ENCODE data around the gene GCAT. TPM values are rescaled to one million over a fixed set of nuclear protein-coding genes. Genes with fewer than 3 reads are reported as not detected.

The GCAT gene
- 12.8 and 27.6 TPM in 2 replicates for total RNA-seq

DNA sequence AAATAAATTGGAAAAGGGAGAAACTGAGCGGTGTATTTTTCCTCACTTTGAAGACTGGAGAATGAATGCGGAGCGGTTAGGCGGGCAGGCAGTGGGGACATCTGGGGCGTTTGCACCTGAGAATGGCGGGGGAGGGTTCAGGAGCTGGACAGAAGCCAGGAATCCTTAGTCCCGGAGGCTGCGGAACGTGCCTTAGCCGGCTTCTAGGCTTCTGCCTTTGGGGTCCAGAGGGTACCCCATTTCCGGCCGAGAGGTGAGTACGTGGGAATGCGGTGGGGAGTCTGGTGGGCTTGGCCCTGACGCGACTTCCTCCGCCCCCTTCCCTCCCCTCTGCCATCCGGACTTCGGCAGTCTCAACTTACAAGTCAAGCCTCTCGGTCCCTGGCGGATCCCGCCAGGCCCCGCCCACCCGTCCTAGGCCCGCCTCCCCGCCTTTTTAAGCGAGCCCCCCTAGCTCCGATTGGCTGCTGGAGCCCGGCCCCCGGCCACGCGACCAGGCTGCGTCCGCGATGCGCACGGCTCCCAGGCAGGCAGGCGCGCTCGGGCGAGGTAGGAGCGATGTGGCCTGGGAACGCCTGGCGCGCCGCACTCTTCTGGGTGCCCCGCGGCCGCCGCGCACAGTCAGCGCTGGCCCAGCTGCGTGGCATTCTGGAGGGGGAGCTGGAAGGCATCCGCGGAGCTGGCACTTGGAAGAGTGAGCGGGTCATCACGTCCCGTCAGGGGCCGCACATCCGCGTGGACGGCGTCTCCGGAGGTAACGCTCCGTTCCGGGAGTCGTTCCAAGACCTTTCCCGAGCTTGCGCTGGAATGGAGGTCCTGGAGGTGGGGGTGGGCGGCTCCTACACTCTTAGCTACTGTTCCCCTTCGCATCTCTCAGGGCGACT, at the start of gene GCAT:
Gene GCAT (plus strand): TSS at position 525 of the 884 bp plus-strand sequence. CDS start 34 bp downstream, at position 559.
- FAIRE-seq (no peak), DNase-seq (ENCODE audit: low read depth) (peak; percentile 89)
- Histone ChIP-seq H3K36me3 (ENCODE audit: control insufficient read depth, insufficient read depth, low read length) (no peaks in the 10 kb centered on the region), H3K27me3 (ENCODE audit: control insufficient read depth, insufficient read depth, low read length) (no peaks in the 10 kb centered on the region), H3K4me3 (ENCODE audit: low read depth, low read length) (peak within 1 kb of the TSS; percentile 55)
- TF ChIP-seq, protein P1, sequence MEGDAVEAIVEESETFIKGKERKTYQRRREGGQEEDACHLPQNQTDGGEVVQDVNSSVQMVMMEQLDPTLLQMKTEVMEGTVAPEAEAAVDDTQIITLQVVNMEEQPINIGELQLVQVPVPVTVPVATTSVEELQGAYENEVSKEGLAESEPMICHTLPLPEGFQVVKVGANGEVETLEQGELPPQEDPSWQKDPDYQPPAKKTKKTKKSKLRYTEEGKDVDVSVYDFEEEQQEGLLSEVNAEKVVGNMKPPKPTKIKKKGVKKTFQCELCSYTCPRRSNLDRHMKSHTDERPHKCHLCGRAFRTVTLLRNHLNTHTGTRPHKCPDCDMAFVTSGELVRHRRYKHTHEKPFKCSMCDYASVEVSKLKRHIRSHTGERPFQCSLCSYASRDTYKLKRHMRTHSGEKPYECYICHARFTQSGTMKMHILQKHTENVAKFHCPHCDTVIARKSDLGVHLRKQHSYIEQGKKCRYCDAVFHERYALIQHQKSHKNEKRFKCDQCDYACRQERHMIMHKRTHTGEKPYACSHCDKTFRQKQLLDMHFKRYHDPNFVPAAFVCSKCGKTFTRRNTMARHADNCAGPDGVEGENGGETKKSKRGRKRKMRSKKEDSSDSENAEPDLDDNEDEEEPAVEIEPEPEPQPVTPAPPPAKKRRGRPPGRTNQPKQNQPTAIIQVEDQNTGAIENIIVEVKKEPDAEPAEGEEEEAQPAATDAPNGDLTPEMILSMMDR (IDR thresholded peaks at IDR 0.05; ENCODE audit: insufficient read depth, low read length, severe bottlenecking), result no peak

DNA sequence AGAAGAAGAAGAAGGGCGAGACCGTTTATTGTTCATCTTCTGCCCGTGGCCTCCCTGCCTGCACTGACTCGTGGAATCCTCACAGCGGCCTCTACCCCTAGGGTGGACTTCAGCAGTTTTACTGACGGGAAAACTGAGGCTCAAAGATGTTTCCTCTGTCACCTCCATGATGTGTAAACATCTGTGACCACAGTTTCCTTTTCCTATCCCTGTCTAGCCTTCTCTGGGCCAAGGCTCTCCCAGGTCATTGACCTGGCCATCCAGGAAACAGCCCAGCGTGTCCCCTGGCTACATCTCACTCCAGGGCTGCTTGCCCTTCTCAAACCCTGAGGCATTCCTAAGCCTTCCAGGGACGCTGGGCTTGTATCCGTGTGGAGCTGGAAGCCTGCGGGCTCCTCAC, 49.0 kb upstream of the GCAT start:
- no peaks in the 10 kb centered on the region for H3K27me3 ChIP-seq (ENCODE audit: control insufficient read depth, insufficient read depth, low read length)
- H3K4me3 ChIP-seq (ENCODE audit: low read depth, low read length), result no peak overlapping the region
- FAIRE-seq, result no peak
- TF ChIP-seq, protein P1 (IDR thresholded peaks at IDR 0.05; ENCODE audit: insufficient read depth, low read length, severe bottlenecking), result no peak
- no peak for DNase-seq (ENCODE audit: low read depth)
- H3K36me3 ChIP-seq (ENCODE audit: control insufficient read depth, insufficient read depth, low read length), result peaks cover 51% of the 10 kb centered on the region

DNA sequence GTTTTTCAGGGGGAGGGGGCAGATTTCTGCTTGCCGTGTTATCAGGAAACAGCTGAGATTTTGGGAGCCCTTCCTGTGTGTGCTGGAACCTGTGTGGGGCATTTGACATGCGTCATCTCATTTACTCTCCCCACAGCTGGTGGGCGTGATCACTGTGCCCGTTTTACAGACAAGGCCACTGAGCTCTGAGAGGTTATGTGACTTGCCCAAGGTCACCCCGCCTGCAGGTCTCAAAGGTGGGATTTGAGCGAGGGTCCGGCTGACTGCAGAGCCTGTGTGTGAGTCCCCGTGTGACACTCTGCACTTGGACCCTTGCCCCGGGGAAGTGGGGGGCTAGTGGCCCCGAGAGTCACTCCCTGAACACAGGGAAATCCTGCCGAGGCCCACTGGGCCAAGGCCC, 48.5 kb upstream of the GCAT start:
- TF ChIP-seq, protein P1 (IDR thresholded peaks at IDR 0.05; ENCODE audit: insufficient read depth, low read length, severe bottlenecking), result no peak
- H3K27me3 ChIP-seq (ENCODE audit: control insufficient read depth, insufficient read depth, low read length), result no peaks in the 10 kb centered on the region
- DNase-seq (ENCODE audit: low read depth), result no peak
- H3K4me3 ChIP-seq (ENCODE audit: low read depth, low read length), result no peak overlapping the region
- H3K36me3 ChIP-seq (ENCODE audit: control insufficient read depth, insufficient read depth, low read length), result peaks cover 49% of the 10 kb centered on the region
- no peak for FAIRE-seq

DNA sequence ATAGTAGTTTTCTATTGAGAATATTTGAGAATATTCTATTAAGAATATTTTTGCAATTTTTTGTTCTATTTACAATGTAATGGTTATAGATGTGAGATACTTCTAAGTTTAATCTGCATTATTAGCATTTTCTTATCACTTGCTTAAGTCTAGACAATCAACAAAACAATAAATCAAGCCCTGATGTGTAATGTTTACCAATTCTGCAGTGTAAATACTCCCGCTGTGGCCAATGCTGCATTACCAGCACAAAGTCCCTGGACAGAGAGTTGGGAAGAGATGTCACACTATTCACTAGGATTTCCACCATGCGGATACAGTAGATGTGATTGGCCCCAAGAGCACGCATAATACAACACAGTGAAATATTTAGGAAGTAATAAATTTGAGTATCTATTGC, 47.6 kb upstream of the GCAT start:
- TF ChIP-seq, protein P1 (IDR thresholded peaks at IDR 0.05; ENCODE audit: insufficient read depth, low read length, severe bottlenecking), result no peak
- Histone ChIP-seq H3K36me3 (ENCODE audit: control insufficient read depth, insufficient read depth, low read length) (peaks cover 42% of the 10 kb centered on the region), H3K27me3 (ENCODE audit: control insufficient read depth, insufficient read depth, low read length) (no peaks in the 10 kb centered on the region), H3K4me3 (ENCODE audit: low read depth, low read length) (no peak overlapping the region)
- DNase-seq (ENCODE audit: low read depth) (no peak), FAIRE-seq (no peak)

DNA sequence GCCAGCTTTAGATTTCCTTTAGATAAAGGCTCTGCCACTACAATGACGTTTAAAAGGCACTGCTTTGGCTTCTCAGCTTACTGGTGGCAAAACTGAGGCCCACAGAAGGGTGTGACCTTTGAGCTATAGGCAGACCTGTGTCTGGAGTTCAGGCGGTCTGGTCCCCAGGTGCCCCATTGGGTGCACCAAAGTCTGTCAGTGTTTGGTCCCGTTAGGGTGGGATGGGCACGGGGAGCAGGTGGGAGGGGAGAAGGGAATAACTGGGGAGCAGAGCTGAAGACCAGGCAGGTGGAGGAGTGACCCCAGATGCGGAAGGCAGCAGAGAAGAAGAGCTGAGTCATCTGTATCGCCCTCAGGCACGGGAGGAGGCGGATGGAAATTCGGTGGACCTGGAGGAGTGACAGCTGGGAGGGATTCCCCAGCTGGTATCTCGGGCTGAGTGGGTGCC, 45.3 kb upstream of the GCAT start:
- Histone ChIP-seq H3K27me3 (ENCODE audit: control insufficient read depth, insufficient read depth, low read length) (no peaks in the 10 kb centered on the region), H3K4me3 (ENCODE audit: low read depth, low read length) (no peak overlapping the region), H3K36me3 (ENCODE audit: control insufficient read depth, insufficient read depth, low read length) (peaks cover 35% of the 10 kb centered on the region)
- DNase-seq (ENCODE audit: low read depth) (peak; percentile 44), FAIRE-seq (no peak)
- TF ChIP-seq, protein P1 (IDR thresholded peaks at IDR 0.05; ENCODE audit: insufficient read depth, low read length, severe bottlenecking), result no peak
